Measurements from ENCODE around the gene TCERG1.

The TCERG1 gene

GRCh38 chr5:146458894-146459293, 11.8 kb downstream of the TCERG1 start:
- DNase-seq, result no peak

GRCh38 chr5:146461319-146461718, 14.2 kb downstream of the TCERG1 start:
- DNase-seq, result no peak

- DNase-seq, result no peak
Measured at GRCh38 chr5:146463446-146463845, 16.3 kb downstream of the TCERG1 start.

GRCh38 chr5:146466521-146467349, 19.6 kb downstream of the TCERG1 start:
- DNase-seq, result no peak

GRCh38 chr5:146467760-146468159, 20.6 kb downstream of the TCERG1 start:
- DNase-seq, result no peak

GRCh38 chr5:146474065-146474464, 26.9 kb downstream of the TCERG1 start:
- DNase-seq, result no peak

- no peak for DNase-seq
Measured at GRCh38 chr5:146475190-146475780, 28.2 kb downstream of the TCERG1 start.

GRCh38 chr5:146475906-146476305, 28.8 kb downstream of the TCERG1 start:
- DNase-seq, result no peak

GRCh38 chr5:146482775-146483174, 35.6 kb downstream of the TCERG1 start:
- no peak for DNase-seq

GRCh38 chr5:146484714-146485391, 37.7 kb downstream of the TCERG1 start:
- no peak for DNase-seq

- no peak for DNase-seq
Measured at GRCh38 chr5:146490089-146490843, 43.1 kb downstream of the TCERG1 start.

GRCh38 chr5:146494656-146495055, 47.5 kb downstream of the TCERG1 start:
- DNase-seq, result no peak

- DNase-seq, result no peak
Measured at GRCh38 chr5:146499680-146500079, 52.5 kb downstream of the TCERG1 start.

GRCh38 chr5:146507428-146507827, 60.3 kb downstream of the TCERG1 start:
- DNase-seq, result no peak

GRCh38 chr5:146510559-146511125, 63.5 kb downstream of the TCERG1 start:
- no peak for DNase-seq

- DNase-seq, result no peak
Measured at GRCh38 chr5:146513462-146513861, 66.3 kb downstream of the TCERG1 start.

- DNase-seq, result no peak
Measured at GRCh38 chr5:146514575-146514974, 67.4 kb downstream of the TCERG1 start.

GRCh38 chr5:146515473-146516150, 68.5 kb downstream of the TCERG1 start:
- DNase-seq, result no peak

- DNase-seq, result no peak
Measured at GRCh38 chr5:146516151-146516475, 69.0 kb downstream of the TCERG1 start, which contains the start of gene GPR151. Gene GPR151 (minus strand): TSS chr5:146516190. CDS start chr5:146516113, 77 bp downstream.

GRCh38 chr5:146519554-146519953, 72.4 kb downstream of the TCERG1 start:
- DNase-seq, result no peak

GRCh38 chr5:146520731-146521130, 73.6 kb downstream of the TCERG1 start:
- no peak for DNase-seq
